HG02852 (cell line): ENCODE data around the gene IFT80.
"Not testable (repeated sequence)": the region's sequence is repeated elsewhere in the genome, so short reads cannot be mapped to it uniquely, and the experiment has no call there.

ENCODE experiments used
- ATAC-seq: cut with Tn5 transposase; IDR thresholded peaks from one replicate; pipeline ENCODE4 v1.9.1; 2021; ENCODE audit warnings: mild to moderate bottlenecking, moderate library complexity; ENCODE audit not compliant: unreplicated experiment

IFT80 gene

GRCh38 chr3:160369784-160370183, 29.2 kb downstream of the IFT80 start:
- ATAC-seq: no peak

- ATAC-seq: peak; percentile 52
Measured at GRCh38 chr3:160368804-160369203, 30.2 kb downstream of the IFT80 start.

- no peak for ATAC-seq
Measured at GRCh38 chr3:160365869-160366522, 33.0 kb downstream of the IFT80 start.

- not testable (repeated sequence) for ATAC-seq
Measured at GRCh38 chr3:160362896-160363295, 36.1 kb downstream of the IFT80 start.

- ATAC-seq: no peak
Measured at GRCh38 chr3:160355826-160356225, 43.2 kb downstream of the IFT80 start.

GRCh38 chr3:160346511-160346910, 52.5 kb downstream of the IFT80 start:
- no peak for ATAC-seq

- ATAC-seq: no peak
Measured at GRCh38 chr3:160343132-160343531, 55.9 kb downstream of the IFT80 start.

- no peak for ATAC-seq
Measured at GRCh38 chr3:160340351-160340750, 58.7 kb downstream of the IFT80 start.

- no peak for ATAC-seq
Measured at GRCh38 chr3:160331127-160331937, 67.7 kb downstream of the IFT80 start.

- no peak for ATAC-seq
Measured at GRCh38 chr3:160330690-160331089, 68.3 kb downstream of the IFT80 start.

GRCh38 chr3:160330109-160330508, 68.9 kb downstream of the IFT80 start:
- ATAC-seq: no peak

- not testable (repeated sequence) for ATAC-seq
Measured at GRCh38 chr3:160326286-160326685, 72.7 kb downstream of the IFT80 start.

GRCh38 chr3:160321821-160322220, 77.2 kb downstream of the IFT80 start:
- not testable (repeated sequence) for ATAC-seq

GRCh38 chr3:160319322-160319721, 79.7 kb downstream of the IFT80 start:
- no peak for ATAC-seq

- ATAC-seq: no peak
Measured at GRCh38 chr3:160314995-160315394, 84.0 kb downstream of the IFT80 start.

- no peak for ATAC-seq
Measured at GRCh38 chr3:160312014-160312624, 86.9 kb downstream of the IFT80 start.

GRCh38 chr3:160302806-160303205, 96.2 kb downstream of the IFT80 start:
- no peak for ATAC-seq

GRCh38 chr3:160296591-160296990, 102.4 kb downstream of the IFT80 start:
- ATAC-seq: no peak

- ATAC-seq: no peak
Measured at GRCh38 chr3:160291909-160292299, 107.1 kb downstream of the IFT80 start.

GRCh38 chr3:160291290-160291908, 107.6 kb downstream of the IFT80 start:
- ATAC-seq: no peak

- ATAC-seq: no peak
Measured at GRCh38 chr3:160287666-160288065, 111.4 kb downstream of the IFT80 start.
